HepG2 (cell line): Measurements from ENCODE around the gene BCDIN3D. TPM values are rescaled to one million over a fixed set of nuclear protein-coding genes. Genes with fewer than 3 reads are reported as not detected.
A peak's percentile ranks its signal among the peaks of the same experiment; 100 is the strongest.

Experiments
- ATAC-seq: fragments of 200-7000 bp; cut with Tn5 transposase; 3 replicates; pipeline ENCODE4 v1.9.1; 2020; ENCODE audit warnings: mild to moderate bottlenecking, moderate library complexity
- Bru-seq: library from RNA; stranded (reverse); fragments of 400-500 nt; gene quantifications from one replicate; lab custom pipeline; 2021; lab: Mats Ljungman, UMichigan
- BruChase-seq, 2 experiments: library from RNA; stranded (reverse); fragments of 400-500 nt; gene quantifications; one replicate each; lab custom pipeline; 2021; lab: Mats Ljungman, UMichigan
- BruUV-seq: library from RNA; stranded (reverse); fragments of 400-500 nt; replicated peaks from 2 replicates; lab custom pipeline; 2021; lab: Mats Ljungman, UMichigan
- CTCF ChIA-PET: fragments of 300-600 bp; formaldehyde crosslinking; extraction: SDS; loops from one replicate; lab custom pipeline; 2021; ENCODE audit warnings: low total read pairs, inconsistent platforms, low intra/inter-chr PET ratio; lab: Yijun Ruan, JAX
- POLR2A ChIA-PET: fragments of 350-600 bp; sonication (Branson Sonifier 250); formaldehyde crosslinking; loops from one replicate; lab custom pipeline; 2020; ENCODE audit warnings: antibody characterized with exemption, inconsistent platforms; lab: Yijun Ruan, JAX
- DNase-seq: peaks from one replicate; pipeline ENCODE4 v3.0.0-alpha.2; 2015; ENCODE audit warnings: low spot score
- FAIRE-seq: peaks from 3 replicates; lab custom pipeline; 2011; peaks lifted over from hg19 to GRCh38; lab: Jason Lieb, UNC
- H2AFZ ChIP-seq: one replicate; pipeline ENCODE4 v1.6.1; 2011; ENCODE audit warnings: low read length, inconsistent platforms
- H3K27ac ChIP-seq: fragments of 300-600 bp; 3 replicates; pipeline ENCODE4 v1.8.0; 2011; ENCODE audit warnings: mixed run types, mild to moderate bottlenecking, mixed read lengths, low read length, inconsistent platforms; ENCODE audit not compliant: insufficient read depth; ENCODE audit errors: extremely low read length
- H3K27me3 ChIP-seq, 2 experiments: fragments of 200-600 bp in 1 of 2; 2 replicates in 1 of 2; 3 replicates in 1 of 2; pipeline versions ENCODE4 v1.6.0 to v1.8.0; 2011; ENCODE audit warnings: low read length in 2 of 2, mild to moderate bottlenecking in 2 of 2, moderate library complexity in 2 of 2, inconsistent platforms in 1 of 2; ENCODE audit not compliant: insufficient read depth in 2 of 2, control insufficient read depth in 1 of 2
- H3K36me3 ChIP-seq, 2 experiments: fragments of 200-600 bp in 1 of 2; replicated peaks in 1 of 2; 2 replicates in 1 of 2; 3 replicates in 1 of 2; pipeline versions ENCODE4 v1.5.1 to v1.8.0; 2011; ENCODE audit warnings: low read length in 2 of 2, inconsistent platforms in 1 of 2; ENCODE audit not compliant: insufficient read depth in 2 of 2, control insufficient read depth in 1 of 2
- H3K4me1 ChIP-seq: 2 replicates; pipeline ENCODE4 v1.5.1; 2012; ENCODE audit warnings: low read length, inconsistent platforms; ENCODE audit not compliant: insufficient read depth
- H3K4me2 ChIP-seq: 2 replicates; pipeline ENCODE4 v1.6.0; 2011; ENCODE audit warnings: low read depth, low read length, inconsistent platforms
- H3K4me3 ChIP-seq, 3 experiments: fragments of 200-600 bp in 1 of 3; sonication (generic), shearing (Covaris generic) in 1 of 3; replicated peaks in 1 of 3; 2 replicates each; pipeline ENCODE4 v1.5.1; 2011 to 2016; ENCODE audit warnings: low read length in 3 of 3, inconsistent platforms in 2 of 3, low read depth in 2 of 3, mild to moderate bottlenecking in 2 of 3, control low read depth in 1 of 3, mixed read lengths in 1 of 3; ENCODE audit not compliant: insufficient read depth in 1 of 3
- H3K79me2 ChIP-seq: one replicate; pipeline ENCODE4 v1.6.1; 2011; ENCODE audit warnings: low read length, inconsistent platforms; ENCODE audit not compliant: insufficient read depth
- H3K9ac ChIP-seq: 2 replicates; pipeline ENCODE4 v1.6.0; 2011; ENCODE audit warnings: mild to moderate bottlenecking, low read depth, low read length, inconsistent platforms; ENCODE audit not compliant: insufficient read depth
- H3K9me3 ChIP-seq: 2 replicates; pipeline ENCODE4 v1.5.1; 2012; ENCODE audit warnings: mild to moderate bottlenecking, low read length
- H4K20me1 ChIP-seq: 2 replicates; pipeline ENCODE4 v1.6.0; 2011; ENCODE audit warnings: inconsistent platforms, mild to moderate bottlenecking, low read length, moderate library complexity; ENCODE audit not compliant: insufficient read depth
- DMTF1 ChIP-seq: sonication (generic); formaldehyde crosslinking; IDR thresholded peaks from 2 replicates; pipeline ENCODE4 v1.4.0; 2020; ENCODE audit warnings: mild to moderate bottlenecking, missing genetic modification reagents
- GFI1 ChIP-seq: sonication (generic); formaldehyde crosslinking; IDR thresholded peaks from 2 replicates; pipeline ENCODE4 v1.5.0; 2020; ENCODE audit warnings: missing genetic modification reagents, mild to moderate bottlenecking, borderline replicate concordance
- IRF2 ChIP-seq: IDR thresholded peaks from 2 replicates; pipeline ENCODE4 v1.6.1; 2018; ENCODE audit warnings: missing genetic modification reagents, missing compliant biosample characterization
- JUND ChIP-seq: sonication (generic); formaldehyde crosslinking; IDR thresholded peaks from 2 replicates; pipeline ENCODE4 v1.8.0; 2022; ENCODE audit warnings: mild to moderate bottlenecking, missing genetic modification reagents
- SAFB2 ChIP-seq: sonication (generic); formaldehyde crosslinking; IDR thresholded peaks from 2 replicates; pipeline ENCODE4 v1.5.1; 2020; ENCODE audit warnings: missing genetic modification reagents, low read depth, mild to moderate bottlenecking, borderline replicate concordance
- TCF7 ChIP-seq: sonication (generic); IDR thresholded peaks from 2 replicates; pipeline ENCODE4 v1.6.1; 2016; ENCODE audit warnings: antibody characterized with exemption, low read depth
- ZNF224 ChIP-seq: sonication (generic); formaldehyde crosslinking; IDR thresholded peaks from 2 replicates; pipeline ENCODE4 v1.5.0; 2020; ENCODE audit warnings: mild to moderate bottlenecking, missing genetic modification reagents
- ZNF329 ChIP-seq: sonication (generic); formaldehyde crosslinking; IDR thresholded peaks from 2 replicates; pipeline ENCODE4 v1.9.0; 2021; ENCODE audit warnings: low read depth, mild to moderate bottlenecking, missing genetic modification reagents
- ZNF337 ChIP-seq: sonication (generic); formaldehyde crosslinking; IDR thresholded peaks from 2 replicates; pipeline ENCODE4 v1.5.1; 2020; ENCODE audit warnings: missing genetic modification reagents, low read depth, mild to moderate bottlenecking, borderline replicate concordance
- ZNF382 ChIP-seq: sonication (generic); formaldehyde crosslinking; IDR thresholded peaks from 2 replicates; pipeline ENCODE4 v1.5.0; 2020; ENCODE audit warnings: missing genetic modification reagents, mild to moderate bottlenecking, borderline replicate concordance
- ZNF468 ChIP-seq: sonication (generic); formaldehyde crosslinking; IDR thresholded peaks from 2 replicates; pipeline ENCODE4 v1.8.0; 2022; ENCODE audit warnings: mild to moderate bottlenecking, moderate library complexity, missing genetic modification reagents
- ZNF660 ChIP-seq: sonication (generic); formaldehyde crosslinking; IDR thresholded peaks from 2 replicates; pipeline ENCODE4 v1.5.1; 2020; ENCODE audit warnings: mild to moderate bottlenecking, low read depth, missing genetic modification reagents, borderline replicate concordance
- ZSCAN25 ChIP-seq: sonication (generic); formaldehyde crosslinking; IDR thresholded peaks from 2 replicates; pipeline ENCODE4 v1.8.0; 2022; ENCODE audit warnings: mild to moderate bottlenecking, missing genetic modification reagents
- WGBS: methylation state at CpG from one replicate; pipeline ENCODE4 v1.1.6; 2017; ENCODE audit warnings: low lambda C conversion rate; 5-methylcytosine and 5-hydroxymethylcytosine counted together
- in situ Hi-C: cut with HindIII; loops from 2 replicates; pipeline ENCODE4 v1.10.0; 2017; ENCODE audit warnings: low pct_unique_long_range_greater_than_20kb; ENCODE audit not compliant: extremely low pct_ligation_motif_present
- intact Hi-C: fragments of 100-400 bp; cut with micrococcal nuclease; formaldehyde crosslinking; loops from one replicate; pipeline ENCODE4 v1.10.0; 2022; ENCODE audit not compliant: unreplicated experiment
- long read RNA-seq, 2 experiments: library from RNA in 1 of 2; library from polyadenylated mRNA in 1 of 2; stranded (forward) in 1 of 2; unstranded in 1 of 2; transcript quantifications; one replicate each; pipeline ENCODE4 v2.0.0, GENCODE V29; 2019 to 2022
- polyA minus RNA-seq, 3 experiments: library from RNA; depleted of rRNA, polyadenylated mRNA; stranded (reverse); fragments of >200 nt; gene quantifications; 2 replicates each; pipeline ENCODE4 v1.2.3, GENCODE V29; 2011; ENCODE audit warnings: low replicate concordance in 1 of 3
- polyA plus RNA-seq, 8 experiments: library from polyadenylated mRNA; depleted of rRNA in 3 of 8; stranded (reverse) in 7 of 8; unstranded in 1 of 8; fragments of >200 nt; fragmentation: Illumina TruSeq in 4 of 8; extraction: Trizol in 4 of 8; gene quantifications; 2 replicates each; pipeline versions ENCODE4 v1.2.1 to v1.2.3, GENCODE V29; 2011 to 2016; ENCODE audit warnings: low read depth in 4 of 8, missing spikeins in 1 of 8, mixed read lengths in 1 of 8; ENCODE audit not compliant: insufficient read depth in 1 of 8
- total RNA-seq, 5 experiments: library from RNA; depleted of rRNA; stranded (reverse); fragments of >200 nt; fragmentation: Illumina TruSeq; extraction: Trizol; gene quantifications; 2 replicates each; pipeline ENCODE4 v1.2.3, GENCODE V29; 2016; ENCODE audit warnings: low read depth in 1 of 5

Gene BCDIN3D, protein sequence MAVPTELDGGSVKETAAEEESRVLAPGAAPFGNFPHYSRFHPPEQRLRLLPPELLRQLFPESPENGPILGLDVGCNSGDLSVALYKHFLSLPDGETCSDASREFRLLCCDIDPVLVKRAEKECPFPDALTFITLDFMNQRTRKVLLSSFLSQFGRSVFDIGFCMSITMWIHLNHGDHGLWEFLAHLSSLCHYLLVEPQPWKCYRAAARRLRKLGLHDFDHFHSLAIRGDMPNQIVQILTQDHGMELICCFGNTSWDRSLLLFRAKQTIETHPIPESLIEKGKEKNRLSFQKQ
- total RNA-seq (2016; rRNA removed; fragmentation: Illumina TruSeq; extraction: Trizol): 1.8 and 2.5 TPM in 2 replicates
- total RNA-seq (2016; cell fraction: cytosol; rRNA removed; fragmentation: Illumina TruSeq; extraction: Trizol; ENCODE audit: low read depth): 1.6 and 1.7 TPM in 2 replicates
- 2.2 and 3.0 TPM in 2 replicates for total RNA-seq (2016; cell fraction: insoluble cytoplasmic fraction; rRNA removed; fragmentation: Illumina TruSeq; extraction: Trizol)
- 2.1 and 3.4 TPM in 2 replicates for total RNA-seq (2016; cell fraction: membrane; rRNA removed; fragmentation: Illumina TruSeq; extraction: Trizol)
- total RNA-seq (2016; cell fraction: nucleus; rRNA removed; fragmentation: Illumina TruSeq; extraction: Trizol): 2.6 and 3.0 TPM in 2 replicates
- polyA plus RNA-seq (2011; rRNA removed): 2.0 and 2.2 TPM in 2 replicates
- 1.4 and 1.7 TPM in 2 replicates for polyA plus RNA-seq (2011; cell fraction: cytosol; rRNA removed)
- 1.3 and 2.3 TPM in 2 replicates for polyA plus RNA-seq (2011; cell fraction: nucleus; rRNA removed)
- polyA plus RNA-seq (2012): 1.7 and 2.6 TPM in 2 replicates
- polyA plus RNA-seq (2016; cell fraction: cytosol; fragmentation: Illumina TruSeq; extraction: Trizol; ENCODE audit: low read depth): 0.54 and 0.63 TPM in 2 replicates
- polyA plus RNA-seq (2016; cell fraction: insoluble cytoplasmic fraction; fragmentation: Illumina TruSeq; extraction: Trizol; ENCODE audit: low read depth): 1.6 and 1.7 TPM in 2 replicates
- 0.76 and 1.1 TPM in 2 replicates for polyA plus RNA-seq (2016; cell fraction: membrane; fragmentation: Illumina TruSeq; extraction: Trizol; ENCODE audit: low read depth)
- polyA plus RNA-seq (2016; cell fraction: nucleus; fragmentation: Illumina TruSeq; extraction: Trizol; ENCODE audit: insufficient read depth, low read depth): 2.7 and 2.8 TPM in 2 replicates
- 2.9 and 10.2 TPM in 2 replicates for polyA minus RNA-seq (2011; rRNA and poly(A)+ RNA removed; ENCODE audit: low replicate concordance)
- 0.97 and 2.2 TPM in 2 replicates for polyA minus RNA-seq (2011; cell fraction: cytosol; rRNA and poly(A)+ RNA removed)
- 2.8 and 3.5 TPM in 2 replicates for polyA minus RNA-seq (2011; cell fraction: nucleus; rRNA and poly(A)+ RNA removed)
- percentile 68 among the genes with signal in this experiment for Bru-seq, nascent RNA
- BruChase-seq, experiment 1, labeled RNA remaining after a 6-hour chase: percentile 53 among the genes with signal in this experiment
- BruChase-seq, experiment 2, labeled RNA remaining after a 2-hour chase: percentile 58 among the genes with signal in this experiment
- long read RNA-seq, experiment 1, partial matches to known transcripts: 0 of 3 reads
- long read RNA-seq, experiment 1, other reads (novel, unspliced or antisense): 1 of 3 reads
- long read RNA-seq, experiment 2, transcript BCDIN3D-201 (2 exons, 3,253 nt): major isoform, 8 of 9 reads
- long read RNA-seq, experiment 2, partial matches to known transcripts: 0 of 9 reads
- long read RNA-seq, experiment 2, other reads (novel, unspliced or antisense): 1 of 9 reads

GRCh38 chr12:49842519-49843352 lies at the start of gene BCDIN3D:
BCDIN3D (minus strand) TSS chr12:49843106; CDS start chr12:49843087, 19 bp downstream.
- ChIA-PET CTCF (no interaction called here), POLR2A (interaction anchor here (0.7 to 2.1 kb wide), 16 partner anchors 9 to 578 kb away, joined by 3 to 39 read pairs (median 4); partner anchors contain the start of genes NCKAP5L, PRPF40B and TMBIM6)
- H3K27ac ChIP-seq: peak within 1 kb of the TSS; percentile 92
- peaks cover 7% of the 10 kb centered on the region for H3K79me2 ChIP-seq
- H3K9me3 ChIP-seq: no peaks in the 10 kb centered on the region
- in situ Hi-C loops (no loop called here), intact Hi-C loops (no loop called here)
- FAIRE-seq (peak; percentile 74), ATAC-seq (peak; percentile 97), DNase-seq (peak; percentile 83)
- 0% methylated on average over 5 of the region's 55 CpGs for WGBS
- no peaks in the 10 kb centered on the region for H3K36me3 ChIP-seq
- TSS peak; percentile 90 for BruUV-seq
- peaks cover 19% of the 10 kb centered on the region for H3K4me1 ChIP-seq
- peak within 1 kb of the TSS; percentile 96 for H3K4me2 ChIP-seq
- peaks cover 0 to 3% of the 10 kb centered on the region in 2 experiments; a peak in 1 of 5 replicates for H3K27me3 ChIP-seq
- H3K9ac ChIP-seq: peak within 1 kb of the TSS; percentile 93
- no peaks in the 10 kb centered on the region for H4K20me1 ChIP-seq
- peak within 1 kb of the TSS; percentile 94 to 99 (median 97) for H3K4me3 ChIP-seq
- peak within 1 kb of the TSS; percentile 84 for H2AFZ ChIP-seq
- TF ChIP-seq ZNF468 (CRISPR knock-in tag) (no peak), ZNF382 (no peak), ZNF224 (CRISPR knock-in tag) (peak; percentile 14; the same call in 1 of the 2 replicates), IRF2 (CRISPR knock-in tag) (peak; percentile 72; the same call in 1 of the 2 replicates), DMTF1 (CRISPR knock-in tag) (no peak), GFI1 (CRISPR knock-in tag) (peak; percentile 75), JUND (0 out of 2 replicates have a peak, but pooled peaks have one; percentile 45), TCF7 (no peak), ZNF337 (peak; percentile 64; the same call in 1 of the 2 replicates), ZSCAN25 (CRISPR knock-in tag) (peak; percentile 37; the same call in 1 of the 2 replicates), SAFB2 (CRISPR knock-in tag) (no peak), ZNF329 (CRISPR knock-in tag) (no peak), ZNF660 (CRISPR knock-in tag) (no peak)
